ENCODE results near the gene TBXAS1. TPM values are rescaled to one million over a fixed set of nuclear protein-coding genes. Genes with fewer than 3 reads are reported as not detected.

TBXAS1 gene
- total RNA-seq, 2 donors from 2014 or later = 30.1 to 66.6 TPM

DNA sequence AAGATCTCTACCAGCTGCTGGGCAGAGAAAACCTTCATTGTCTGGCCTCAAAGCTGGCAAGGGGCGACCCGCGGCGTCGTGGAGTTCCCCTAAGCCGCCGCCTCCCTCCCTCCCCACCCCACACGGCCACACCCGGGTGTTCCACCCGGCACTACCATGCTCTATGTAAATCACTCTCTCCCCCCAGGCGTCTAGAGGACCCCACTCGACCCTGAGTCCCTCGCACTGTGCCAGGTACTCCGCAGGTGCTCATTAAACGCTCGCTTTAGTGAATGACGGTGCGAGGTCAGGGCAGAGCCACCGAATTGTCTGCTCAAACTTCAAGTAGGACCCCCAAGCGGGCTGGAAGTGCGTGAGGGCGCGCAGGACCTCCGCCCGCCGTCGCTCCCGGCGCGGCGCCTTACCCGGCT is 233.1 kb downstream of the TBXAS1 start:
- Histone ChIP-seq H3K4me1 (ENCODE audit: control insufficient read depth in 1 of 2, low read depth in 2 of 2) (peaks cover 23 to 40% of the 10 kb centered on the region in 2 donors), H3K4me3 (peak overlapping the region; percentile 90), H3K9me3 (peaks cover 8% of the 10 kb centered on the region), H3K27ac (peak overlapping the region; percentile 88 to 92), H3K36me3 (no peaks in the 10 kb centered on the region), H3K27me3 (replicated peaks; ENCODE audit: insufficient read depth) (no peaks in the 10 kb centered on the region)
- TF ChIP-seq, protein P1, sequence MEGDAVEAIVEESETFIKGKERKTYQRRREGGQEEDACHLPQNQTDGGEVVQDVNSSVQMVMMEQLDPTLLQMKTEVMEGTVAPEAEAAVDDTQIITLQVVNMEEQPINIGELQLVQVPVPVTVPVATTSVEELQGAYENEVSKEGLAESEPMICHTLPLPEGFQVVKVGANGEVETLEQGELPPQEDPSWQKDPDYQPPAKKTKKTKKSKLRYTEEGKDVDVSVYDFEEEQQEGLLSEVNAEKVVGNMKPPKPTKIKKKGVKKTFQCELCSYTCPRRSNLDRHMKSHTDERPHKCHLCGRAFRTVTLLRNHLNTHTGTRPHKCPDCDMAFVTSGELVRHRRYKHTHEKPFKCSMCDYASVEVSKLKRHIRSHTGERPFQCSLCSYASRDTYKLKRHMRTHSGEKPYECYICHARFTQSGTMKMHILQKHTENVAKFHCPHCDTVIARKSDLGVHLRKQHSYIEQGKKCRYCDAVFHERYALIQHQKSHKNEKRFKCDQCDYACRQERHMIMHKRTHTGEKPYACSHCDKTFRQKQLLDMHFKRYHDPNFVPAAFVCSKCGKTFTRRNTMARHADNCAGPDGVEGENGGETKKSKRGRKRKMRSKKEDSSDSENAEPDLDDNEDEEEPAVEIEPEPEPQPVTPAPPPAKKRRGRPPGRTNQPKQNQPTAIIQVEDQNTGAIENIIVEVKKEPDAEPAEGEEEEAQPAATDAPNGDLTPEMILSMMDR (IDR thresholded peaks at IDR 0.05) = no peak
- no peak for DNase-seq (ENCODE audit: low spot score)
- no peak for ATAC-seq (ENCODE audit: insufficient number of reproducible peaks, low FRiP score, low read depth)

GRCh38 chr7:140062528-140063299 is 233.7 kb downstream of the TBXAS1 start, which contains the start of gene PARP12:
TSS of gene PARP12 (minus strand) at chr7:140062951. CDS start at chr7:140062847, 104 bp downstream.
- TF ChIP-seq, protein P1 (IDR thresholded peaks at IDR 0.05) = no peak
- ATAC-seq (ENCODE audit: insufficient number of reproducible peaks, low FRiP score, low read depth) (peak; percentile 35), DNase-seq (ENCODE audit: low spot score) (peak; percentile 38)

GRCh38 chr7:140067052-140067451 is 238.0 kb downstream of the TBXAS1 start:
- Histone ChIP-seq H3K27me3 (replicated peaks; ENCODE audit: insufficient read depth) (no peaks in the 10 kb centered on the region), H3K4me1 (ENCODE audit: control insufficient read depth in 1 of 2, low read depth in 2 of 2) (no peaks in the 10 kb centered on the region), H3K4me3 (no peak overlapping the region), H3K27ac (no peak overlapping the region), H3K36me3 (no peaks in the 10 kb centered on the region), H3K9me3 (peaks cover 16% of the 10 kb centered on the region)
- TF ChIP-seq, protein P1 (IDR thresholded peaks at IDR 0.05) = no peak
- ATAC-seq (ENCODE audit: insufficient number of reproducible peaks, low FRiP score, low read depth) (no peak), DNase-seq (ENCODE audit: low spot score) (no peak)

More at GRCh38 chr7:140062528-140063299, 233.7 kb downstream of the TBXAS1 start, which contains the start of gene PARP12:
- H3K36me3 ChIP-seq = no peaks in the 10 kb centered on the region
- peak within 1 kb of the TSS; percentile 90 for H3K4me3 ChIP-seq
- H3K27ac ChIP-seq = peak within 1 kb of the TSS; percentile 88 to 92
- H3K9me3 ChIP-seq = peaks cover 13% of the 10 kb centered on the region
- H3K27me3 ChIP-seq (replicated peaks; ENCODE audit: insufficient read depth) = no peaks in the 10 kb centered on the region
- peaks cover 20 to 36% of the 10 kb centered on the region in 2 donors for H3K4me1 ChIP-seq (ENCODE audit: control insufficient read depth in 1 of 2, low read depth in 2 of 2)

DNA sequence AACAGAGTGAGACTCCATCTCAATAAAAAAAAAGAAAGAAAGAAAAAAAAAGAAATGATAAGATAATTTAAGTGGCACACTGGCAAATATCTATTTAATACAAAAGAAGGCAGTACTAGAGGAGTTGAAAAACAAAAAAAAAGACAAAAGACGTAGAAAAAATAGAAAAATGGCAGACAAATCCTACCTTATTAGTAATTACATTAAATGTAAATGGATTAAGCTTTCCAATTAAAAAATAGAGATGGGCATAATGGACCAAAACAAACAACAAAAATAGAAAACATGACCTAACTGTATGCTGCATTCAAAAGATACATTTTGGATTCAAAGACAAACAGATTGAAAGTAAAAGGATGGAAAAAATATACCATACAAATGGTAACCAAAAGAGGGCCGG is 239.0 kb downstream of the TBXAS1 start:
- no peaks in the 10 kb centered on the region for H3K36me3 ChIP-seq
- peaks cover 16% of the 10 kb centered on the region for H3K9me3 ChIP-seq
- no peaks in the 10 kb centered on the region for H3K27me3 ChIP-seq (replicated peaks; ENCODE audit: insufficient read depth)
- no peak overlapping the region for H3K4me3 ChIP-seq
- H3K4me1 ChIP-seq (ENCODE audit: control insufficient read depth in 1 of 2, low read depth in 2 of 2) = no peaks in the 10 kb centered on the region
- TF ChIP-seq, protein P1 (IDR thresholded peaks at IDR 0.05) = no peak
- H3K27ac ChIP-seq = no peak overlapping the region
- no peak for DNase-seq (ENCODE audit: low spot score)
- ATAC-seq (ENCODE audit: insufficient number of reproducible peaks, low FRiP score, low read depth) = no peak

DNA sequence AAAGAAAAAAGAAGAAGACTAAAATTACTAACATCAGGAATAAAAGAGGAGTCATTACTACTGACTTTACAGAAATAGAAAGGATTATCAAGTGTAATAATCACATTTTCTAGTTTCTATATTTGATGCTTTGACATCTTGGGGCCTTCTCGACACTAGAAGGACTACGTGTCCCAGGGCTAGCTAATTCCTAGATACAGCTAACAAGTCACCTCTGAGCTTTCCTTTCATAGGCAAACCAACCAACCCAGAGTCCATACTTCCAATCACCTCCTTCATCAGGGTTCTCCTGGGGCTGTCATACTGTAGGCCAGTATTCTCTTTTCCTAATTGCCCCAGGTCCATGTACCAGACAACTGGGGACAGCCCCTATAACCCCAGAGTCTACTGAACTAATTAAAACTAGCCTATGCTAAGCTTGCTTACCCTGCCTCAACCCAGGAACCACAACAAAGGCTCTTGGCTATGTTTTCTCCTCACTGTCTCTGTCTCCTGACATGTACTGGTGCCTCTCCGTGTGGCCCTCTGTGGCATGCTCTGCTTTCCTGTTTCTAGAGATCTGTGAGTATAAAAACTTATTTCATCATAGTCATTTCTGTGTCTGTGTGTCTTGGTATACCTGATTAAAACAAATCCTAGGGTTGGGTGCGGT is 240.4 kb downstream of the TBXAS1 start:
- Histone ChIP-seq H3K9me3 (peaks cover 16% of the 10 kb centered on the region), H3K27me3 (replicated peaks; ENCODE audit: insufficient read depth) (no peaks in the 10 kb centered on the region), H3K4me1 (ENCODE audit: control insufficient read depth in 1 of 2, low read depth in 2 of 2) (no peaks in the 10 kb centered on the region), H3K4me3 (no peak overlapping the region), H3K36me3 (no peaks in the 10 kb centered on the region), H3K27ac (no peak overlapping the region)
- ATAC-seq (ENCODE audit: insufficient number of reproducible peaks, low FRiP score, low read depth) (no peak), DNase-seq (ENCODE audit: low spot score) (no peak)
- TF ChIP-seq, protein P1 (IDR thresholded peaks at IDR 0.05) = no peak

Data from thoracic aorta (tissue), 2 donors.